Activated CD8-positive, alpha-beta memory T cell treated with anti-CD3 and anti-CD28 coated beads for 4 hours (primary cell): Measurements from ENCODE around the gene FLVCR2.

Experiments used
- DNase-seq, 2 donors: peaks; one replicate each; pipeline ENCODE4 v3.0.0-alpha.2; 2020; ENCODE audit warnings: low read depth in 2 of 2

Gene FLVCR2

DNA sequence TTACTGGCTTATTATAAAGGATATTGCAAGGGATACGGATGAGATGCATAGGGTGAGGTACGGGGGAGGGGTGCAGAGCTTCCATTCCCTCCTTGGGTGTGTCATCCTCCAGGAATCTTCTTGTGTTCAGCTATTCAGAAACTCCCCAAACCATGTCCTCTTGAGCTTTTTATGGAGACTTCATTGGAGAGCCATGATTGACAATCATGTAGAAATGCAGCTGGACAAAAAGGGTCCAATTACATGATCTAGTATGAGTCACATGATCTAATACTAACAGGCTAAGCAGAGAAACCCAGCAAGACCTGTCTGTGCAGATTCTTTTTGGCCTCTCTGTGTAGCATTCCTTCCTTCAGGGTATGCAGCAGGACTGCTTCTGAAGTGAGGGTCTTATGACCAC, 23.9 kb upstream of the FLVCR2 start:
- no peak for DNase-seq

DNA sequence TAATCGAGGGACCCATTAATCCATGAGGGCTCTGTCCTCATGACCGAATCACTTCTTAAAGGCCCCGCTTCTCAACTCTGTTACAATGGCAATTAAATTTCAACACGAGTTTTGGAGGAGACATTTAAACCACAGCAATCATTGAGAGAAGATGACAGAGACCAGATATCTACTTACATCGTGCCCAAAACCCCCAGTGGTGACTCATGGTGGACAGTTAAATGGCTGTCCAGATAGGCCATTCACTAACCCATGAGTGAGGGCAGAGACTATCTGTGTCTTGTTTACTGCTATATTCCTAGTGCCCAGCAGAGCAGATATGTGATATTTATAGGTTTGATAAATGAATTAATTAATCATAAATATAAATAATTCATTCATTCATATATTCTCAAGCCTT, 20.0 kb upstream of the FLVCR2 start:
- DNase-seq, result no peak

DNA sequence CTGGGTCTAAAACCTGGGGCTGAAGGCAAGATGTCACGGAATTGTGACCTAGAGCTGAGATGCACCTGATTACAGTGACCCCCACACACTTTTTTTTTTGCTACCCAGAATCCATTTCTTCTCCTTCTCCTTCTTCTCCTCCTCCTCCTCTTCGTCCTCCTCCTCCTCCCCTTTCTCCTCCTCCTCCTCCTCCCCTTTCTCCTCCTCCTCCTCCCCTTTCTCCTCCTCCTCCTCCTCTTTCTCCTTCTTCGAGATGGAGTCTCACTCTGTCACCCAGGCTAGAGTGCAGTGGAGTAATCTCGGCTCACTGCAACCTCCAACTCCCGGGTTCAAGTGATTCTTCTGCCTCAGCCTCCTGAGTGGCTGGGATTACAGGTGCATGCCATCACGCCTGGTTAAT, 19.4 kb upstream of the FLVCR2 start:
- no peak for DNase-seq

DNA sequence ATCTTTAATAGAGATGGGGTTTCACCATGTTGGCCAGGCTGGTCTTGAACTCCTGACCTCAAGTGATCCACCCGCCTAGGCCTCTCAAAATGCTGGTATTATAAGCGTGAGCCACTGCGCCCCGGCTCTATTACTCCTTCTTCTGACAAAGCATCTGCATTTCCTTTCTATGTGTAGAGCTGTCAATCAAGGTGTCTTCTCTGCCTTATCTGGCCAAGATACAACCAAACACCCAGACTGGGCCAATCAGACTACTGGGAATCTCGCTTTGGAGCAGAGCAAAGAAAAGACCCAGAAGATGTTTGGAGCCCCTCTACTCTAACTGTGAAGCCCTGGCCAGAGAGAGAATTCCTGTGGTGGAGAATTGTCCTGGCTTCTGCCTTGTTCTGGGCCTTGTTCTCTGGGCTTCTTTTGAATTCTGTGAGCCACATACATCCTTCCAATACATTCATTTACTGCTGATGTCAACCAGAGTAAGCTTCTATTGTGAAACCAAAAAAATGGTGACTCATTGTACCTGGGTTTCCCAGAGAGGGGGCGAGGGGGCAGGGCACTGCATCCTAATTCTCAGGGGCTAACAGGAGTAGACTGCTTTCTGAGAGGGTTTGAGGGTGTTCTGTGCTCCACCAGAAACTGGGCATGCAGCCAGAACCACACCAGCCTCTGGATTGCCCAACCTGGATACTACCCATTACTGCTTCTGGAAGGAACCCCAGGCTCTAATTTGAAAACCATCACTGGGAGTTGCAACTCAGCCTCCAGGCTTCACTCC, 18.8 kb upstream of the FLVCR2 start:
- peak in 1 of 2 donors; percentile 13 for DNase-seq

DNA sequence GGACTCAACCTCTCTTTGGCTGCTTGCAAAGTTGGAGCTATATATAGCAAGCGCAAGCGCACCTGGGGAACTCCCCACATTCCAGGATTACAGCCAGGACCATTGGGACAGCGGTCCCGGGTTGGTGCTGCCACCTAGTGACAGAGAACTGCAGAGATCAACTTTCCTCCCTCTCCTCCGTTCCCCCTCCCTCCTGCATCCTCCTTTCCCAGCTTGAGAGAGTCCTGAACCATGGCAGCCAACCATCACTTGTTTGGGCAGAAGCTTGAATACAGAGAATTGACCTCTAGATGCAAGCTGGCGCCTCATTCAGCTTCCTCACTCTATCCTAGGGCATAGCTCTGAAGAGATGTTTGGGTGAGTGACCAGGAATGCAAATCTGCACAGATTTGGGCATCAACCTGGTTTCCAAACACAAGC, 17.4 kb upstream of the FLVCR2 start:
- peak in 1 of 2 donors; percentile 12 for DNase-seq

DNA sequence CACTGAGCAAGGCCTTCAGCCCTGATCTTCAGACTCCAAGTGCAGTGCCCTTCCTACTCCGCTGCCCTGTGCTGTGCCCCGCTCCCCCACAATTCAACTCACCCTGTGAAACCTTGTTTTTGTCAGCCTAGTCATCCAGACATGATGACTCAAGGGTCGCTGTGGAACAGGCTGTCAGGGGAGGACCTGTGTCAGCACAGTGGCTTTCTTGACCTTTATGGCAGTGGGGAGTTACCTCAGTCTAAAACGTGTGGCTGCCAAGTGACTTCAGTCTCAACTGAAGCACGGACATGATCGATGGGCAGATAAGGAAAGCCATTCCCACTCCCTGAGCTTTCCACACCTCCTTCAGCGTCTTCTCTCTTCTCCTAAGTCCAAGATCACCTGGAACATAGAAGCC, 16.3 kb upstream of the FLVCR2 start:
- DNase-seq, result peak in 1 of 2 donors; percentile 14

DNA sequence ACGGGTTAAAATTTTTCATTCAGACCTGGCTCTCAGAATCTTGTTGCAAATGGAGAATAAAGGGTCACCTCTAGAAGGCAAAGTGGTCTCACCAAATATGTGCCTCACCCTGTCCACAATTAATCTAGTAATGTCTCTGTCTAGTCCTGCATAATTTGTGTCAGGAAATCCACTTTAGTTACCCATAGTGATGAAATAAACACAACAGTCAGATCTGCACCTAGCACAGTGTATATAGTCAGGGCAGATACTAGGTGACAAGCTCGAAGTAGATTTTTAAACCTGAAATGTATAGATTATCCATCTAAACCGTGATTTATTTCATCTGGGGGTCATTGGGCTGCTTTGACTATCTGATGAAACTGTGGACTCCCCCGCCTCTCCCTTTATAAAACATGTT, 15.9 kb upstream of the FLVCR2 start:
- no peak for DNase-seq

DNA sequence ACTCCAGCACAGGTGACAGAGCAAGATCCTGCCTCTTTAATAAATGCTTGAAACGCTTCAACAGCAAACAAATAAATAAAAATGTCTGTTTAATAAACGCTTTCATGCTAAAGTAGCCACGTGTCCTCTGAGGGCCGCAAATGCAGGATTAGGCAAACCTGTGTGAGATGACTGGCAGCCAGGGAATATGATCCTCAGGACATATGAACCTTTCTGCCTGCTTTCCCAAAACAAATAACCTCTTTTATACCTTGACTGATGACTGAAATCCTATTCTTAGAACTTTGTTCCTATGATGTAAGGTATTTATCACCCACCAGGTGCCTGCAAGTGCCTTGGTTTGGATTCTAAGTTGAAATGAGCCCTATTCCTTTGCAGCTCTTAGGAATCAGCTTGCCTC, 14.5 kb upstream of the FLVCR2 start:
- DNase-seq, result no peak

DNA sequence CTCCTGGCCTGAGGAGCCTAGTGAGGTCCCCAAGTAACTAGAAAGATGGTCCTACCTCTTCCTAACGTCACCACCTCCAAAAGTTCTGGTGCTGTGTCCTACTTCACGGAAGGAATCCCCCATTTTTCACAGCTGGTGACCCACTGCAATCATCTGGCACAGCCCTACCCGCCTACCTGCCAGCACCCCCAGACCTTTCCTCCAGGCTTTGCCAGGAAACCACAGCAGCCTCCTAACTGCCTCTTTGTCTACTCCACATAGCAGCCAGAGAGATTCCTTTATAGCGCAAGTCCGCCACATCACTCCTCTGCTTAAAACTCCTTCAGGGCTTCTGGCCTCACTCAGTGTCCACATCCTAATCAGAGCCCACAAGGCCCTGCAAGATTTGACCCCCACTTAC, 13.4 kb upstream of the FLVCR2 start:
- DNase-seq, result no peak

DNA sequence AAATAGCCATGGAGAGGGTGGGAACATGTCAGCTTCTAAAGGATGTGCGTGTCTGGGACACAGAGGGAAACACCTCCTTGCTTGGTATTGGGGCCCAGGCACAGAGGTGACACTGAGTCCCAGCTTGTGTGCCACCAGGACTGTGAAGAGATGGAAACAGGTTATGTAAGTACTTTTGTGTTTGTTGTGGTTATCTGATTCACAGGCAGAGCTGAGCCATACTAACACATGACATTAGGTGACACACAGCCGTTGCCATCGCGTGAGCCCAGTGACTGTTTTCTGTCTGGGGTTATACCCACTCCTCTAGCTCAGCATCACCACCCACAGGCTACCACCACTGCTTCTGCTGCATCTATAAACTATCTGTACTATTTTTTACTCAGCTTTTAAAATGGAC, 12.1 kb upstream of the FLVCR2 start:
- DNase-seq, result peak; percentile 50 to 67

DNA sequence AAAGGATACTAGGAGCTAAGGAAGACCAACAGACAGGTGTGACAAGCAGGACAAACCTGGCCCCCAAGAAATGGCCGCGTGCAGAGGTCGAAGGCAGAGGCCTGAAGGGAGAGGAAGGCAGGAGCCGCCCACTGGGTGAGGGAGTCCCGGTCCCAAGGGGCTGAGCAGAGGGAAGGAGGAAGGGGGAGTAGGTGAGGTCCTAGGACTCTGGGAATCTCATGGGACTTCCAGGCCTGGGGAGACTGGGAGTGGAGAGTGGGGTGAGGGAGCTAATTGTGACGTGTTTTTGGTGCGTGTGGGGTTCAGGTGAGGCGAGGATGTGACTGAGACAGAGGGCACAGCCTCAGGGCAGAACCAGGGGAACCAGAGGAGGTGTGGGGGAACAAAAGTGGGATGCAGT, 11.7 kb upstream of the FLVCR2 start:
- DNase-seq, result no peak

DNA sequence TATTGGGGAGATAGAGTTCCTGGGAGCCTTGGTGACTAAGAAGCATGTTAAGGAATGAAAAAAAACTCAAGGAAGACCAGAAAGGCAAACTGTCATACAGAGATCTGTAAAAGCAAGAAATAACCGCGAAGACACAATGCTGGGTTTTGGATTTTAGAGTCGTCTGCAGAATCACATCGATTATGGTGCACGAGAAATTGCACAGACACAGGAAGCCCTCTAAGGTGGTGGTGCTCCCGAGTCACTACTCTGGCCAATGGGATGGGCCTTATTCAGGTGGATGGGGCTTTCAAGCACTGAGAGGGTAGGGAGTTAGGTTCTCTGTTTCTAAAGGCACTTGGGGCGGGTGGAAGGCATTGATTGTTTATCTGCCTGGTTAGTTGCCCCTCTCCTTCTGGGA, 10.3 kb upstream of the FLVCR2 start:
- DNase-seq, result no peak

DNA sequence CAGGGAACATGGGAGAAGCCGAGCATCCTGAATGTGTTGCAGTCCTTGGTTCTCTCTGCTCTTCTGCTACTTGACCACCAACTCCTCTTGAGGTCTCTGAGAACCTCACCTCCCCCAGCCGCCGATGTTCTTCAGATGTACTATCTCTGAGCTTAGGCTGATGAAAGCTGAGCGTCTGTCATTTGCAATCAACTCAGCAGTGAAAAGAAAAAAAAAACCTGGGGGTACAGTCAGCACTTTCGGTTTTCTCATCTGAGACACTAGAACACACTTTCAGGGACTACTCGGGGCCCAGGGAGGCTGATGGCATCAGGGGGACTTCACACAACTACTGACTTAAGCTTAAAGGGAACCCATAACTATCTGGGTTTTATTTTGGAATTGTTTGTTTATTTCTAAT, 9.6 kb upstream of the FLVCR2 start:
- DNase-seq, result no peak

DNA sequence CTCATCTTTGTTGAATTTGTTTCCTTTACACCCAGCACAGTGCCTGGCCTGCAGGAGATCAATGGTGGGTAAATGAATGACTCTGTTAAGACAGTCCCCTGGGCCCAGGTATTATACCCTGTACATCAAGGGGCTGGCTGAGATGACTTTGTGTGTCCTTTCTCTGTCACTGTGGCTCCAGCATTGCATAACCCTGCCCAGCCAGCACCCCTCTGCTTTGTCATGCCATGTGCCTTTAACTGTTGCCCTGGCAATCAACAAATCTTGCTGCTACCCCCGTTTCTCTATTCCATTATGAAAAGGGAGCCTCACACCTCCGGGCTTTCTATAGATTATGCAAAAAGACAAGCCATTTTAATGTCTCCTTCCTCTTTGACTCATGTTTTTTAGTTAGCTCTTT, 7.6 kb upstream of the FLVCR2 start:
- no peak for DNase-seq

DNA sequence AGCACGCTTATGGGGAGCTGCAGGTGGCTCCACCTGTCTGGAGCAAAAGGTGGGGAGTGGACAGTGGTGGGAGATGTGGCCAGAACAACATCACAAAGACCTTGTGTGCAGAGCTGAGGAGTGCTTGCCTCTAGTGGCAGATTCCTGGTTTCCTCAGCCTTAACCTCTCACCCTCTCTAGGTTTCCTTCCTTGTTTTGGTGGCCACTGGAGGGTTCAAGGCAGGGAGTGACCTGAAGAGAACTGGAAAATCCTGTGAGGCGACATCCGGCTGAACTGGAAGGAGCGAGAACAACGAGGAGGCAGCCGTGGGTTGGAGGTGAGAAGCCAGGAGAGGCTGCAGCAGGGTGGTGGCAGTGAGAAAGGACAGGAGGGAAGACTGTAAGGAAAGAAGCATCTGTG, 6.3 kb upstream of the FLVCR2 start:
- no peak for DNase-seq

DNA sequence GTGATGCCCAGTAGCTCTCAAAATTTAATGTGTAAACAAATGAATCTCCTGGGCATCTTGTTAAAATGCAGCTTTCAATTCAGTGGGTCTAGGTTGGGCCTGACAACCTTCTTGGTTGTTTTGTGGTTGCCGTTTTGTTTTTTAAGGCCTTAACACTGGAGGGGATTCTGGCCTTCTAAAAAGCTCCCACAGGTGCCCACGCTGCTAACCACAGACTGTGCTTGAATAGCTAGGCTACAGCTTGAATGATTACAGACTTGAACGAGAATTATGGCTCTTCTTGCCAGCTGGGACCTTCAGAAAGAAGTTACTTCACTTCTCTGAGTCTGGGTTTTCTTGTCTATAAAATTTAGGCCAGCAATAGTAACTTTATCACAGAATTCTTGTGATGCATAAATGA, 1.3 kb upstream of the FLVCR2 start:
- DNase-seq, result no peak

DNA sequence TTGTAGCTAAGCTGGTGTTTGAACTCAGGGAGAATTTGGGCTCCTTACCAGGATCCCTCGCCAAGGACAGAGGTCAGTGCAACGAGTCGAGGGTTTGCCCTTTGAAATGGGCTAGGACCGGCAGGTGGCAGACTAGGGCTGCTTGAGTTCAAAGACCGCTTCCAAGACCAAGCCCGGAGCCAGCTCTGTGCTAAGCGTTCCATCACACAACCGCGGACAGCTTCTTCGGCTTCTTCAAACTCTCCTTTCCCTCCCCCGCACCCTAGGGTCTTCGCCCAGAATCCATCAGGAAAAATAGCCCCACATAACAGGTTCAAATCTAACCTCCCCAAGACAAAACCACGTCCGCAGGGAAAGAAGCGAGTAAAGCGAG, 705 bp upstream of the FLVCR2 start:
- peak; percentile 48 to 50 for DNase-seq

DNA sequence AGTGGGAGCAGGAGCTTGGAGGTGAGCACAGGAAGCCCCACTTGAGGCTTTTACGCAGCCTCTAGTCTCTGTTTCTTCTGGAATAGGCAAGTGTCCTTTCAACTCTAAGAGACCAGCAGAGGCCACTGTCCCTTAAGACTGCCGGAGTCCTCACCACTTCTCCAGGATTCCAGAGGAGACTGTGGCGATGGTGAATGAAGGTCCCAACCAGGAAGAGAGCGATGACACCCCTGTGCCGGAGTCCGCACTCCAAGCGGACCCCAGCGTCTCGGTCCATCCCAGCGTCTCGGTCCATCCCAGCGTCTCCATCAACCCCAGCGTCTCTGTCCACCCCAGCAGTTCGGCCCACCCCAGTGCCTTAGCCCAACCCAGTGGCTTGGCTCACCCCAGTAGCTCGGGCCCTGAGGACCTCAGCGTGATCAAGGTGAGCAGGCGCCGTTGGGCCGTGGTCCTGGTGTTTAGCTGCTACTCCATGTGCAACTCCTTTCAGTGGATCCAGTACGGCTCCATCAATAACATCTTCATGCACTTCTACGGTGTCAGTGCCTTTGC, 442 bp downstream of the FLVCR2 start:
- no peak for DNase-seq

DNA sequence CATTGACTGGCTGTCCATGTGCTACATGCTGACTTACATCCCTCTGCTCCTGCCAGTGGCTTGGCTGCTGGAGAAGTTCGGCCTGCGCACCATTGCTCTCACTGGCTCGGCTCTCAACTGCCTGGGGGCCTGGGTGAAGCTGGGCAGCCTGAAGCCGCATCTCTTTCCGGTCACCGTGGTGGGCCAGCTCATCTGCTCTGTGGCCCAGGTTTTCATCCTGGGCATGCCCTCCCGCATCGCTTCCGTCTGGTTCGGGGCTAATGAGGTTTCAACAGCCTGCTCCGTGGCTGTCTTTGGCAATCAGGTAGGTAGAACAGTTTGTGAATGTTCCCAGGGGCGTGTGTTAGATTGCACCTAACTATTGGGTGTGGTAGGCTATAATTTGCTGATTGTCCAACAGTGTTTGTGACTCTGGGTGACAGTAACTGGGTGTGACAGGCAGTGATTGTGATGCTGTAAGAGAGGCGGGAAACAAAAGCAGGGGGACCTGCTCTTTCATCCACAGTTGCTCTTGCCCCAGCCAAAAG, 981 bp downstream of the FLVCR2 start:
- DNase-seq, result no peak

DNA sequence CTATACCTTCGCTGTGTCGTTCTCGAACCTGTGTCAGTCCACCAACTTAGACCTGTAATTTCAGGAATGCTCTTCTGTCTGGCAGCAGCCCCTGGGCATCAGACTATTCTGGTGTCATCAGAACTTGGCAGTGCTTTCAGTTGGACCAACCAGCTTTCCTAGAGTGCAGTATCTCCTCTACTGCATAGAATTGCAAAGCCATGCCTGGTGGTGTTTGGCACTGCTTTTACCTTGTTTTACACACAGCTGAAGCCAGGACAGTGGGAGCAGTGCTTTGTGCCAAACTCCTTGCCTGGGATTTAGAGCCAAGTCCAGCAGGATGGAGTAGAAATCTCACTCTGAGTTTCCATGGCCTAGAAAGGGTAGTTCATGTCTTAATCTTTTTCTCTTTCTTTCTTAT, 1.5 kb downstream of the FLVCR2 start:
- DNase-seq, result no peak

DNA sequence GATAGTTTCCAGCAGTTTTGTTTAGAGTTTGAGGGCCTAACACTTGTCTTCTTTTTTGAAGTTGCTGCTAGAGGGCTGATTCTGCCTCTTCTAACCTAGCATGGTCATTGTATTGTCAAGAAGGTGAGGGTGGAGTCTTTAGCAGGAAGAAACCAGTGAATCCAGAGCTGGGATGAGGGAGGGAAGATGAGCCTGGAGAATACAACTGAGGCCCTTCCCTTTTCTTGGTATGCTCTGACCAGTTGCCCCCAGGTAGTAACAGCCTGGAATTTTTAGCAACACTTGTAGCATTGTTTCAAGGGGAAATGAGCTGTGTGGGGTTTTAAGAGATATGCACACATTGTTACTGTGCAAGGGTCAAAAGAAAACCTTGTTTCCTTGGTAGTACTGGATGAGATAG, 9.0 kb downstream of the FLVCR2 start:
- no peak for DNase-seq

DNA sequence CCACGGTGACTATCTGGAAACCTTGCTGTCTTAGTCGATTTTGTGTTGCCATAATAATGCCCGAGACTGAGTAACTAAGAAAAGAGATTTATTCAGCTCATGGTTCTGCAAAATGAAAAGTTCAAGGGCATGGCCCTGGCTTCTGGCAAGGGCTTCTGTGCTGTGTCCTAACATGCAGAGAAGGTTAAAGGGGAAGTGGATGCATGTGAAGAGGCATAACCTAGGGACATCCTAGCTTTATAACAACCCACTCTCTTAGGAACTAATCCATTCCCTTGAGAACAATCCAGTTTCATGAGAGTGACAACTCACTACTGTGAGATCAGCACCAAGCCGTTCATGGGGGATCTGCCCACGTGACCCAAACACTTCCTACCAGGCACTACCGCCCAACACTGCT, 11.5 kb downstream of the FLVCR2 start:
- no peak for DNase-seq

DNA sequence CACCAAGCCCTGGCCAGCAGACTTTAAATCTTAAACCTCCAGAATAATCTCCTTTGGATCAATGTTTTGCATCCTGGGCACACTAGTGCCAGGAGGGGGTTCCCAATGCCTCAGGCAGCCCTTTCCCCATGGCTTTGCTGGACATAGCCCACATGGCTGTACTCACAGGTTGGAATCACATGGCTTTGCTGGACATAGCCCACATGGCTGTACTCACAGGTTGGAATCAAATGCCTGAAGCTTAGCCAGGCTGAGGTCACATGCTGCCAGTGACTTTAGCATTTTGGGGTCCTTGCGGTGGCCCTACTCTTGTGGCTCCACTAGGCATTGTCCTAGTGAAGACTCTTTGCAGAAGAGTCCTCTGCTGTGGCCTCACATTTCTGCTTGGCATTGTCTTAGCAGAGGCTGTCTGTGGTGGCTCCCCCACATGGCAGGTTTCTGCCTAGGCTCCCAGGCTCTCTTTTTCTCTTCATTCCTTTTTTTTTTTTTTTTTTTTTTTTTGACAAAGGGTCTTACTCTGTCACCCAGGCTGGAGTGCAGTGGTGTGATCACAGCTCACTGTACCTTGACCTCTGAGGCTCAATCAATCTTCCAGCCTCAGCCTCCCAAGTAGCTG, 13.0 kb downstream of the FLVCR2 start:
- DNase-seq, result no peak
